GM19467 (cell line): ENCODE data around the gene ANXA5.
"Not testable (repeated sequence)": the region's sequence is repeated elsewhere in the genome, so short reads cannot be mapped to it uniquely, and the experiment has no call there.

Source experiments
- ATAC-seq: cut with Tn5 transposase; IDR thresholded peaks from one replicate; pipeline ENCODE4 v1.9.1; 2021; ENCODE audit warnings: mild to moderate bottlenecking, moderate library complexity; ENCODE audit not compliant: unreplicated experiment

The ANXA5 gene

DNA sequence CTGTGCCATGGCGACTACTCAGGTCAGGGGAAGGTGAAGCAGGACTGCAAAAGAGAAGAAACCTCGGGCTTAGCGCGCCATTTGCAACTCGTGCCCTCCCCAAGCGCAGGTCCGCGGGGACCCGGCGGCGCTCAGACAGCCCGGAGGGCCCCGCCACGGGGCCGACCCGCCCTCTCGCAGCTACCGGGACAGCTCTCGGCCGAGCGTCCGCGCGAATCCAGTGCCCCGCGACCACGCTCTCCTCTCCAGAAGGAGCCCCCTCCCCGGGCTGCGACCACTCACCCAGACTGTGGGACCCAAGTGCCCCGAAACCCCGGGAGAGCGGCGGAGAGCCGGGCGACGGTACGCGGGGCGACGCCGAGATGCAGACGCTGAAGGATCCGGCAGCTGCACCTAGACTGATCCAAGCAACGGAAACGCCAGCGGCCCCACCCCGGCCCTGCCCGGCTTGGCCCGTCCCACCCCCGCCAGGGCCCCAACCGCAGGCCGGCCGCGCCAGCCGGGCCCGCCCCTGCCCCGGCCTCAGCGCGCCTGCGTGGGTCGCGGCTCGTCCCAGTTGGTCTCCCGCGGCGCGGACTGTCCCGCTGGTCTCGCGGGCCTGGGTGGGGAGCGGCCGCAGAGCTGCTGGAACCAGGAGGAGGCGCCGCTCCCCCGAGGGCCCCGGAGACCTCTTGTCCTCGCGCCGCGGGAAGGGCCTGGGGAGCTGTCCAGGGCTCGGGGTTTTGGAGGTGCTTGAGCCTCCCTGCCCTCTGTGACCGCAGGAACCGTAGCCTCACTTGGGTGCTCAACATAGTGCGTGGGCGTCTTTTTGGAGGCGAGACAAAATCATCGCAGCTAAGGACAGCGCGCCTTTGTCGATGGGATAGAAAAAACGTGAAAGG, at the start of gene ANXA5:
Gene ANXA5 (minus strand): TSS at position 400 of the 881 bp plus-strand sequence. CDS start 391 bp downstream, at position 9.
- peak; percentile 97 for ATAC-seq

DNA sequence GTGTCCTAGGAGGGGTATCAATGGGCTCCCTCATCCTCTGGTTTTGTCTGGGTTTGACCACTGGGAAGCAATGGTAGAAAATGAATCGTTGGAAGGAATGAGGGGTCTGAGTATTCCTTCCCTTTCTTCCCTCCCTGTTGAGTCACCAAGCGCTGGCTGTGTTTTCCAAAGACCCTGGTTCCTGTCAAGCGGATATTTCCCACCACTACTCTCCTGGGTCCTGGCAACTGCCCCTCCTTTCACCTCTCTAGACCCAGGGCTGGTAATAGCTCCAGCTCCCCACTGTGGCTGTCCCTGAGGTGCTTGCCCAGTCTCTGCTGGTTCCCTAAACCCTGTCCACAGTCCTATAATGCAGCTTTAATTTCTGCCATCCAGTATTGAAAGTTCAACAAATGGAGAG, 46.0 kb upstream of the ANXA5 start:
- ATAC-seq, result no peak

DNA sequence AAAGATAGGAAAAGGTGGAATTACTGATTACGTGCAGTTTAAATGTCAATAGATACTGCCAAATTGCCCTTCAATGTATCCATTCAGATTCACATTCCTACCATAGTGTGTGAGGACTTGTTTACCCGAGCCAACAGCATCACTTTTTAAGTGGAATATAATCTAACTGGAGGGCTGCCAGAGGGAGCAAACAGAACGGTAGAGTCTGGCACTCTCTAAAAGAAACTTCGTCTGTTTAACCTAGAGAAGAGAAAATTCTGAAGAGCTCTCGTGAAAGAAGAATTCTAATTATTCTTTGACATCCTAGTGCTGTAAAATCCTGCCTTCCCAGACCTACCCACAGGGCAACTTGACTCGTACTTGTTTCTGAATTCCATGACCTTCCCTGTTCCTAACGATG, 45.0 kb upstream of the ANXA5 start:
- no peak for ATAC-seq

DNA sequence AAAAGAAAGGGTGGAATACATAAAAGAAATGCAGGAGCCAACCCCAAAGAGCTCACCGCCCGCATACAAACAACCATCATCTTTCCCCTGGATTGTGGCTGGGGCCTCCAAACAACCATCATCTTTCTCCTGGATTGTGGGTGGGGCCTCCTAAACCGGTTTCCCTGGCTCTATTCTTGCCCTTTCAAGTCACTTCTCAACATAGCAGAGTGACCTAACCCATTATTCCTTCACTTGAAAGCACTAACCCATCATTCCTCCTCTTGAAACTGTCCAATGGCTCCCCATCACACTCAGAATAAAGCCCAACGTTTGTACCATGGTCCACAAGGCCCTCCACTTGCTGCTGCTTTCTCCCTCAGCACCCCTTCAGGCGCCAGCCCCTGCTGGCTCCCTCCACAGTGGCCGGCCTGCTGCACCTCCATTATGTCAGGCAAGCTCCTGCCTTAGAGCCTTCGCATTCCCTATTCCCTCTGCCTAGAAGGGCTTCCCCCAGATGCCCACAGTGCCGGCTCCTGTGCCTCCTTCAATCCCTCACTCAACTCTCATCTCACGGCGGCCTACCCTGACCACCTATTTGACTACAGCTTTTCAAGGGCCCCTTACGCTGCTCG, 44.1 kb upstream of the ANXA5 start:
- no peak for ATAC-seq

DNA sequence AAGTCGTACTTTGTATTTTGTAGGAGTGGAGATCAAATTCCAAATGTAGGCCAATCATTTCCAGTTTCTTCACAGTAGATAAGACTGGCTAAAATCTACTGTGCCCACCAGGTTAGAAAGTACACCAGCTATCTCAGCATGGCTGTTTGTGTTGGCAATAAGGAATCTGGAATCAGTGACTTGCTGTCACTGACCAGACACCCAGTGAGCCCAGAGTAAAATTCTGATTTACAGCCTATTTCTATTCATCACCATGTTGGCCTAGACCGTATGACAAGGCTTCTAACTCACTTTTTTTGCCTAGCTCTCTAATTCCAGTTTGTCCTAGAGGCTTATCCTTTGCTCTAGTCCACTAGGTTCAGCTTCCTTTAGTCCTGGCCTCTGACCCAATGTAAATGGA, 42.8 kb upstream of the ANXA5 start:
- no peak for ATAC-seq

DNA sequence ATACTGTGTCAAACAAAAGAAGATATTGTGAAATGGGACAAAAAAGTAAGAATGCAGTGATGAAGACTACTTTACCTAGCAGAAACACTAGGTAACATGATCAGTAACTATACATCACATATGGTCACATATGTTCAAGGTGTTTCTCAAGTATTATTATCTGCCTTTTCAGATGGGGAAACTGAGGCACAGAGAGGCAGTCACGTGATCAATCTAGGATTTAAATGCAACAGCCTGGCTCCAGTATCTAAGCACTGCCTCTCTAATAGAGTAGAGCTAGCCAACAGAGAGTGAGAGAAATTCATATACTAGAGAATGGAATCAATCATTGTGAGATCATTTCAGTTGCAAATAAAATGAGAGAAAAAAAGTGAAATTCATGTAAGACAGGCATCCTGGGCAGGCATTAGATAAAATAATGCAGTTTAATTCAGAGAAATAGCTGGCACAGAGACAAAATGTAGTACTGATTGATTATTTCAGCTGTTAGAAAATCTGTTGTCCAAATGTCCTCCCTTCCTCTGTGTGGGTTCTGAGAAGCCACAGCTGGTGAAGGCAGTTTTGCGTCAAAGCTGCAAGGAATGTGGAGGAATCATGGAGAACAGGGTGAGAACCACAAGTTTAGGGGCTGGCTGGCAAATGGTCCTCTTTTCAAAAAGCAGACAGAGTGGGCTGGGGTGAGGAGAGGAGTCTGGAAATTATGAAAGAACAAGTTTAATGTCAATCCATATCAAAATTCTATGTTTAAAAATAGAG, 42.2 kb upstream of the ANXA5 start:
- ATAC-seq, result no peak

DNA sequence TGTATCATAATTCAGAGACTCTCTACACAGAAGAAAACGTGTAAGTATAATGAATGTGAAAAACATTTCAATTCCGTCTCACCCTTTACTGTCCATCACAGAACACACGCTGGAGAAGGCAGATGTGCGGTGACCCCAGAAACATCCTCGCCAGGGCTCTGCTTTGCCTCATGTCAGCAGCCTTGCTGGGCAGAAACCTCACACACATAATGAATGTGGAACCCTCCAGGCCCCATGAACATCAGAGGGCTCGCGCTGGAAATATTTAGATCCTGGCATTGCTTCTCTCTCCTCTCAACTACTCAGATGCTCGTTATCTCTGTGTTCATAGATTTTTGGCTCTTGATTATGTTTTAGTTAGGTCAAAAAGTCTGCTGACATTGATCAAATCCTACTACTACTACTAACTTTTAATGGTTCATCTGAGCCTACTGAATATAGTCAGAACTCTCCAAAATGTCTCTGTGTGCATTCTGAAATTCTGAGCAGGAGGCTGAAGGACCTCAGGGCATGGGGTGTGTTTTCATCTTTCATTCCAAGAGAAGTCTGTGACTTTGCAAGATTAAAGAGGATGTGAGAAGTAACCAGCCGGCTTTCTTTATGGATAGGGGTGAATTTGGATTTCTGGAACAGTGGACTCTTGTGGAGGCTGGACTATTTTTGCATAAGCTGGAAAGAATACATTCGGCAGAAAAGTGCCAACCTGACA, 41.2 kb upstream of the ANXA5 start:
- no peak for ATAC-seq

DNA sequence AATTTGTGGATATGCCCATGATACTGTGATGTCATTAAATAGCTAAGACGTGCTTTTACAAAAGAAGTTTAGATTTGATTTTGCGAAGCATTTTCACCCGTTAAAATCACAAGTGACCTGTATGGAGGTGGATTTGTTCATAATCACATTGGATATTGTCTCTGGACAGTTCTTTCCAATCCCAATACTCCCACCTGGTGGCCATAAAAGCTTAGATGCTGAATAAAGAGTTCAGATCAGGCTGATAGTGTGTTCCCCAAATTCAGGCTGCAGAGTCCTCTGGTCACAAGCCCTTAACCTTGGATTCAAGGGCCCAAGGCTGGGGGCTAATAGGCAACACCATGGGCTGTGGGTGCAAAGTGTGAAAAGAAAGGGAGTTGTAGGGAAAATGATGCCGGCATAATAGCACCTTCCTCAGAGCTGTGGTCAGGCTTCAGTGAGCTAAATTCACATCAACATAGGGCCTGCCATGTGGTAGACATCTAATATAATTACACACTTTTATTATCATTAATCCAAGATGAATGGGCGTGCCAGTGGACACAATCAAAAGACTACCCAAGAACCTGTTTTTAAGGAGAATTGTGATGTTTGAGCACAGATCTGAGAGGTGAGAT, 40.1 kb upstream of the ANXA5 start:
- no peak for ATAC-seq

DNA sequence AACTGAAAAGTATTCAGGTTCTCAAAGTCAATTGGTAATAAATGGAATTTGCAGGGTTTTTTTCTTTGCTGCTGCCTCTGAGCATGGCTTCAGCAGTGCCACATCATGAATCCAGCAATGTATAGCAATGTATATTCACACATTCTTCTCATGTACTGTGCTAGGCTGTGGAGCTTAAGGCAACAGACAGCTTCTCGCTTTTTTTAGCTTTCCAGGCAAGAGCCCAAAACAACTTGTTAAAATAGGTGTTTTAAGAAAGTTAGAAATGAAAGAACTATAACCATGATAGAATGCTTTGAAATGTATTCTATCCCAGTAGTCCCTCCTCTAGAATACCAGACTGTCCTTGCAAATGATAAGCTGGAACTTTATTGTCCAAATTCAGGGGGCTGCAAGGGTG, 37.8 kb upstream of the ANXA5 start:
- no peak for ATAC-seq

DNA sequence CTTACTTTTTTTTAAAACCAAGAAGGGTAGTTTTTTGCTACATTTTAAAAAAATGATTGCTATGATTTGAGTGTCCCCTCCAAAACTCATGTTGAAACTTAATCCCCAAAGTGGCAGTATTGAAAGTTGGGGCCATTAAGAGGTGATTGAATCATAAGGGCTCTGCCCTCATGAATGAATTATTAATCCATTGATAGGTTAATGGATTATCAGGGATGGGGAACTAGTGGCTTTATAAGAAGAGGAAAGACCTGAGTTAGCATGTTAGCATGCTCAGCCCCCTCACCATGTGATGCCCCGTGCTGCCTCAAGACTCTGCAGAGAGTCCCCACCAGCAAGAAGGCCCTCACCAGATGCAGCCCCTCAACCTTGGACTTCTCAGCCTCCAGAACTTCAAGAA, 37.2 kb upstream of the ANXA5 start:
- no peak for ATAC-seq

DNA sequence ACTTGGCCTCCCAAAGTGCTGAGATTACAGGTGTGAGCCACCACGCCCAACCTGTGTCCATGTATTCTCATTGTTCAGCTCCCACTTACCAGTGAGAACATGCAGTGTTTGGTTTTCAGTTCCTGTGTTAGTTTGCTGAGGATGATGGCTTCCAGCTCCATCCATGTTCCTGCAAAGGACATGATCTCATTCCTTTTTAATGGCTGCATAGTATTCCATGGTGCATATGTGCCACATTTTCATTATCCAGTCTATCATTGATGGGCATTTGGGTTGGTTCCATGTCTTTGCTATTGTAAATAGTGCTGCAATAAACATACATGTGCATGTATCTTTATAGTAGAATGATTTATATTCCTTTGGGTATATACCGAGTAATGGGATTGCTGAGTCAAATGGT, 33.0 kb upstream of the ANXA5 start:
- ATAC-seq, result not testable (repeated sequence)

DNA sequence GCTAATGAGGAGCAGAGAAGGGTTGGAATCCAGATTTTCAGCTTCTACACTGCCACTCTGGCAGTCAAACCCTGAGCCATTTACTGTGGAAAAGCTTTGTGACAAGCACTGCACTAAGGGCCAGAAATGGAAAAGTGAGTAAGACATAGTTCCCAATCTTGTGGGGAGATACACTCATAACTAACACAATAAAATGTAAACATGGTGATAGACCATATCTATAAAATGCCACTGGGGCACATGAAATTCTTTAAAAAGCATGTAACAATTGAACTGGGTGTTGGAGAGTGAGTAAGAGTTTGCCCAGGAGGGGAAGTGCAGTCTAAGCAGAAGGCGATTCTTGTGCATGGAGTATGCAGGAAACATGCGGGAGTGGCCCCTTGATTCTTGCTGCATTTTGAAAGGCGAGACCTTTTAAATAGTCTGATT, 32.0 kb upstream of the ANXA5 start:
- ATAC-seq, result no peak

DNA sequence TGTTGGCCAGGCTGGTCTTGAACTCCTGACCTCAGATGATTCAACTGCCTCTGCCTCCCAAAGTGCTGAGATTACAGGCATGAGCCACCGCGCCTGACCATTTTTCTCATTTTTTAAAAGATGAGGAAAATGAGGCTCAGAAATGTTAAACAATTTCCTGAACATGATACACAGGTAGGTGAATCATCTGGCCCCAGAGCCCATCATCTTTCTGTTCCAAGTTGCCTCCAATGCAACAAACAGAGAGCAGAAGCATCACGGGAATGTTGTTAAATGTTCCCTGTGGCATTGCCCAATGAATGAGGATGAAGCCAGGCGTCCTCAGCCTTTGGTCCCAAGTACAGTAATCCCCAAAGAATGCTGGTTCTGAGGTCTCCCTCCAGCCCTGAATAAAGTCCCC, 31.3 kb upstream of the ANXA5 start:
- no peak for ATAC-seq

DNA sequence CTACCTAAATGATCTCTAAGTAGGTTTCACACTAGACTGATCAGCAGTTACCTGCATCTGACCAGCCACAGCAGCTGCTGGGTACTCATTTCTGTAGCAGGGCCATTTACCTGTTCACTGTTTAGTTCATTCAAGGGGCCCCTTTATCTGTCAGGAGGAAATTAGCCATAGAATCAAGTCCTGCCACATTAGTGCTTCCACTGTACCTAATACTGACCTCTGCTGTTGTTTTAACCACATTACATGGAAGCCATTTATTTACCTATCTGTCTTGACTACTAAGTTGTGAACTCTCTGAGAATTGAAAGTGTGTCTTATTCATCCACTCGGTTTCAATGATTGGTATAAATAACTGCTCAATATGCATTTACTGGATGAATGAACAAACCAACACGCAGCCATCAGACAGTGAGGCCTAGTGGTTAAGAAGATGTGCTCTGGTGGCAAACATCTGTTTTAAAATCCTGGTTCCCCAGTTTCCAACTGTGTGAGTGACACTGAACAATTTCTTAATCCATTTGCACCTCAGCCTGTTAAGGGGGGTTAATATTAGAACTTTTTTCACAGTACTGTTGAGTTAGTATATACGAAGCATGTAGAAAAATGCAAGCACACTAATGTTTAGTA, 30.0 kb upstream of the ANXA5 start:
- ATAC-seq, result peak; percentile 94

DNA sequence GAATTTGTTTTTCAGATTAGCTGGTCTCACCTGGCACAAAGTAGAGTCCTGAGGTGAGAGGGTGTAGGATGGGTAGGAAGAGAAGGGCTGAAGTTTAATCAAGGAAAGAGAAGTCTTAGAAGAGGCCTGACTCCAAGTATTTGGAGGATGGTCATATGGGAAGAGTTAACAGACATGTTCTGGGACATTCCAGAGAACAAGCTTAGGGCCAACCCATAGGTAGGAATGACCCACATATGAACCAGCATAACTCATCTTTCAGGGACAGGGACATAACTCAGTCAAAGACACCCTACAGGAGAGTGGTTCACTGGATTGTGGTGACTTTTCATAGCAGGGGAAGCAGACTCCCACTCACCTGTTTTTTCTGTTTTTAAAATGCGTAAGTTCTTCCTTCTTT, 27.9 kb upstream of the ANXA5 start:
- ATAC-seq, result no peak

DNA sequence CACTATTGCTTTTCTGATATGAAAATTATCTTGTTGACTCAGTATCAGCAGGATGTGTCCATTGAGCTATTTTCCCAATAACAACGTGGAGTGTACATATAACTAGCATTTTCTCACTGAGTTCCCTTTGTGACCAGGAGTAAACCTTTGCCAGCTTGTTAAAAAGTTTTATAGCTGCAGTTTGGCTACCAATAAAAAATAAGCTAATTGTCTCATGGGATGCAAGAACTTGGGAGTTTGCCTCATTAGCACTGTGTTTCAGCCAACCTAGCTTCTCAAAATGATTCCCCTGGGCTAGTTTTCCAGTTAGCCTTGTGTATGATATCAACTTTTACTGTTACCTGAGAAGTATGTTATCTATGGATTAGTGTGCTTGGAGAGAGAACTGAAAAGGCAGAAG, 24.9 kb upstream of the ANXA5 start:
- ATAC-seq, result no peak

DNA sequence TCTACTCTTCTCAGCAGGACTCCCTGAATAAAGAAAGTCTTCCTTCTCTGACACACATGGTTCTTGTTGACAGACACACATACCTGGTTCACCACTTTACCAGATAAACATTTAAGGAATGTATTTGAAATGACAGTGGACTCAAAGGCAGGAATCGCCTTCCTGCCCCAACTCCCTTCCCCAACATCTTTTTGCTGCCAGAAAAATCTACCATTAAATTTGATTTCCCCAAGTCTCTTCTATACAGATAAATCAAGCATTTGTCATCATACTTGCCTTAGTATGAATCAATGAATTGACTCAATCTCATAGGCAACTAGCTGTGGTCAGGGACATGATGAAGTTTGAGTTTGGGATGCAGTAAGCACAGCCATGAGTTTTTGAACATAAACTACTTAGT, 23.3 kb upstream of the ANXA5 start:
- no peak for ATAC-seq

DNA sequence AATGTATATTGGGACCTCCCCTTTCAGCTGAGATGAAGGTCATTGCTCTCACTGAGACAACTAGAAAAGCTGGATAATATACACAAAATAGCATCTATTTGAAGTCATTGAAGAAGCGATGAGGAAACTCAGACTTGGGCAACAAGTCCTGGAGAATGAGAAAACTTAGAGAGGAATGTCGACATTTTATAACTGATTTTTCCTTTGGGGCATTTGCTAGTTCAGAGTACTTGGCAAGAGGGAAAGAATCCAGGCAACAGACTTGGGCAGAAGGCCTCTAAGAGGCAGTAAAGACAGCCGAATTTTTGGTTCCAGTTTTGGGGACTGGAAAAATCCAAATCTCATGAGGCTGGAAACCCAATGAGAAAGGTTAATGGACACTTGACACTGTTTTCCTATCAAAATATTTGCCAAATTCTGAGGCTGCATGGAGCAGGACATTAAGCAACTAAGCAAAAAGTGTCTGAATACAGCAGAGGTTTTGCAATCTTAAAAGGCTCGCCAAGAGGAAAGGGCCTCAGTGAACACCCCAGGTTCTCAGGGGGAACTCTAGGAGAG, 21.0 kb upstream of the ANXA5 start:
- ATAC-seq, result no peak

DNA sequence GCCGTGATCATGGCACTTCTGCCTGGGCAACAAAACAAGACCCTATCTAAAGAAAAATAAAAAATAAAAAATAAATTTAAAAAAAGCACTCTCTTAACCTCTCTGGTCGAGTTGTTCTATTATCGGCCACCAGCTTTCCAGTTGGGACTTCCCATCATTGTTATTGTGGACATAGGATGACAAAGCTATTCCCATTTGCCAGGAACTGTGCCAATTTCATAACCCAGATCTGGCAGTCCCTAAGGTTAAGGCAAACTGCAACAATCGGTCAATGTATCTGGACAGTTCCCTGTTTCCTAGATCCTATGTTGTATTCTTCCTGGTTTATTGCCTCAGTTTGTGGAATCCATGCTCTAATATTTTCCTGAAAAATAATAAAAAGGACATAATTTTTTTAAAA, 17.8 kb upstream of the ANXA5 start:
- ATAC-seq, result no peak

DNA sequence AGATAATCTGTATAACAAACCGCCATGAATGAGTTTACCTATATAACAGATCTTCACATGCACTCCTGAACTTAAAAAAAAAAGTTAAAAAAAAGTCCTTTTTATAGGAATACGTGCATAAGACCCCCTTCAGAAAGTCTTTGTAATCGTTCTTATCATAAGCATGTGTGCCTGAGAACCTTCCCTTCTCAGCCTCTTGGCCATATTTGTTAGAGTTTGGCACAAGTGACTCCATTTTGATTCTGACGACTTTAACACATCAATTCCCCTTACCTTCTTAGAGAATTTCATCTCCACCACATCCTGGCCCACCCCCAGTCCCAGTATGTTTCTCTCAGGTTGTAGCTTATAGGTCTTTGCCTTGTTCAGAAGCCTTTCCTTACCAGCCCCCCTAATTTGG, 16.0 kb upstream of the ANXA5 start:
- ATAC-seq, result no peak
